Neural crest cell (in vitro differentiated cells): Measurements from ENCODE around the gene TNP2. TPM values are rescaled to one million over a fixed set of nuclear protein-coding genes. Genes with fewer than 3 reads are reported as not detected.

Experiments
- DNase-seq: peaks from one replicate; pipeline ENCODE4 v3.0.0; 2021; ENCODE audit warnings: low read depth, mixed read lengths, low spot score
- H3K27ac Mint-ChIP-seq: one replicate; pipeline ENCODE4 v1.8.0; 2021; ENCODE audit warnings: mild to moderate bottlenecking, mixed read lengths; ENCODE audit not compliant: unreplicated experiment
- H3K27me3 Mint-ChIP-seq: 2 replicates; pipeline ENCODE4 v1.8.0; 2021; ENCODE audit warnings: low read depth, mild to moderate bottlenecking, mixed read lengths
- H3K36me3 Mint-ChIP-seq: 2 replicates; pipeline ENCODE4 v1.8.0; 2021; ENCODE audit warnings: low read depth, mild to moderate bottlenecking, mixed read lengths
- H3K4me1 Mint-ChIP-seq: 2 replicates; pipeline ENCODE4 v1.8.0; 2021; ENCODE audit warnings: mixed read lengths
- H3K4me3 Mint-ChIP-seq: one replicate; pipeline ENCODE4 v1.8.0; 2021; ENCODE audit warnings: mild to moderate bottlenecking, mixed read lengths
- H3K9me3 Mint-ChIP-seq: 2 replicates; pipeline ENCODE4 v1.8.0; 2021; ENCODE audit warnings: mixed read lengths
- CTCF ChIP-seq: fragments of 200-600 bp; sonication (generic); conservative IDR thresholded peaks from 2 replicates; pipeline ENCODE4 v1.5.0; 2021; ENCODE audit warnings: antibody characterized with exemption, mild to moderate bottlenecking
- total RNA-seq: library from RNA; stranded (reverse); gene quantifications from 2 replicates; pipeline ENCODE4 v1.2.1, GENCODE V29; 2021

TNP2 gene
- total RNA-seq, 1 donor from 2014 or later: not detected

DNA sequence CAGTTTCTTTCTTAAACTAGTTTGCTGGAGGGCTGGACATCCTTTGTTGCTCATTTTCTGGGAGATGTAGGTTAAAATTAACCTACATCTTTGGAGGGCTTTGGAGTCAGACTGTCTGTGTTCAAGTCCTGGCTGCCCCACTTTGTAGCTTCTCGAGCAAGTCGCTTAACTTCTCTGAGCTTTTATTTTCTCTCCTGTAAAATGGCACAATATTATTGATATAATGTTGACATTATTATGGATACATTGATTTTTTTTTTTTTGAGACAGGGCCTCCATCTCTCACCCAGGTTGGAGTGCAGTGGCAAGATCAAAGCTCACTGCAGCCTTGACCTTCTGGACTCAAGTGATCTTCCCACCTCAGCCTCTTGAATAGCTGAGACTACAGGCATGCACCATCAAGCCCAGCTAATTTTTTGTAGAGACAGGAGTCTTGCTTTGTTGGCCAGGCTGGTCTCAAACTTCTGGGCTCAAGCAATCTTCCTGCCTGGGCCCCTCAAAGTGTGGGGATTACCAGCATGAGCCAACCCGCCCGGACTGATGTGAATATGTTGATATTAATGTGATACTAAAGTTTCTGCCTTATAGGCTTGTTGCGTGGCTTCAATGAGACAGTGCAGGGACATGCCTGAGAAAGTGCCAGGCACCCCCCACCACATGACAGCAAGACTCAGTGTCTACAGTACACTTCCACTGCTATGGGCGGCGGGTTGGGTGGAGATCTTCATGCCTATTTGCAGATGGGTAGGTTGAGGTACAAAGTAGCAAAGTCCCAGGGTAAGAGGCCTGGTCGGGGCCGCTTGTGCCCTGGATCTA is 44.6 kb upstream of the TNP2 start:
- no peak for TF ChIP-seq CTCF
- no peak overlapping the region for H3K27ac Mint-ChIP-seq
- no peak overlapping the region for H3K4me3 Mint-ChIP-seq
- no peak for DNase-seq
- peaks cover 12% of the 10 kb centered on the region for H3K27me3 Mint-ChIP-seq
- H3K4me1 Mint-ChIP-seq: peaks cover 28% of the 10 kb centered on the region
- H3K9me3 Mint-ChIP-seq: no peaks in the 10 kb centered on the region
- no peaks in the 10 kb centered on the region for H3K36me3 Mint-ChIP-seq

DNA sequence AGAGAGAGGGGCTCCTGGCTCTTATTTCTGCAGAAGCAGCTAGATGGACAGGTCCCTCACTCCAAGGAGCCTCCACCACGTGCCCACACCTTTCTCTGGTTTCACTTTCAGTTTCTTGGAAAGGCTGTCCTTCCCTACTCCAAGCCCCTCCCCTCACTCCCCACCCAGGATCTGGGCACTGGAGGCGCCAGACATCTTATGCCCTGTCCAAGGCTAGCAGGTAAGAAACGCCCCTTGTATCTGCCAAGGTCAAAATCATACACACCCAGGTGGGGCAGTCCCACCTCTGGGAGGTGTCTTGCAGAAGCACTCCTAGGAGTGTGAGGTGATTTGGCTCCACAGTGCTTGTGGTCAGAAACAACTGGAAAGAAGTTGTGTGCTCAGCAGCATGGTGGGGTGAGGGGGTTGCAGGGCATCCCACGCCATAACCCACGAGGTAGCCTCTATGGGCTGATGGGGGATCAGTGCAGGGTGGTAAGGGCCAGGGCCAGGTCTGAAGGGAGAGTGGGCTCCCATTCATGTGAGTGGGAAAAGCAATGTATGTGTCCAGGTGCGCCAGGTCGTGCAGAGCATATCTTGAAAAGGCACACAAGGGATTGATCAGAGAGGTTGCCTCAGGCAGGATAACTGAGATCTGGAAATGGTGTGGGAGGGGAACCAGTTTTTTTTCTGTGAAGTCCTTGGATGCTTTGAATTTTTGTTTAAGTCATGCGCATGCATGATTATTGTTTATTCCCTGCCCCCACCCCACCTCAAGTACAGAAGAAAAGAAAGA is 43.8 kb upstream of the TNP2 start:
- no peak for TF ChIP-seq CTCF
- H3K4me3 Mint-ChIP-seq: no peak overlapping the region

GRCh38 chr16:11310997-11311561 is 42.0 kb upstream of the TNP2 start:
- Mint-ChIP-seq H3K36me3 (no peaks in the 10 kb centered on the region), H3K4me1 (peaks cover 21% of the 10 kb centered on the region), H3K27me3 (peaks cover 2% of the 10 kb centered on the region), H3K9me3 (no peaks in the 10 kb centered on the region), H3K4me3 (no peak overlapping the region), H3K27ac (no peak overlapping the region)
- TF ChIP-seq CTCF: no peak
- no peak for DNase-seq

More for the DNA sequence above, 43.8 kb upstream of the TNP2 start:
- H3K36me3 Mint-ChIP-seq: no peaks in the 10 kb centered on the region
- peaks cover 28% of the 10 kb centered on the region for H3K4me1 Mint-ChIP-seq
- no peaks in the 10 kb centered on the region for H3K9me3 Mint-ChIP-seq
- H3K27me3 Mint-ChIP-seq: peaks cover 12% of the 10 kb centered on the region
- H3K27ac Mint-ChIP-seq: no peak overlapping the region
- DNase-seq: no peak

- Mint-ChIP-seq H3K4me1 (peaks cover 18% of the 10 kb centered on the region), H3K27me3 (no peaks in the 10 kb centered on the region), H3K27ac (no peak overlapping the region)
Observed at GRCh38 chr16:11310634-11310977, 41.5 kb upstream of the TNP2 start.

More at GRCh38 chr16:11310634-11310977, 41.5 kb upstream of the TNP2 start:
- Mint-ChIP-seq H3K9me3 (no peaks in the 10 kb centered on the region), H3K36me3 (no peaks in the 10 kb centered on the region), H3K4me3 (no peak overlapping the region)
- no peak for TF ChIP-seq CTCF
- DNase-seq: no peak
